PC-9 (cell line): ENCODE results near the gene UBN2.

Experiments
- CTCF ChIP-seq: fragments of 200-600 bp; sonication (generic); conservative IDR thresholded peaks from 2 replicates; pipeline ENCODE4 v1.6.1; 2017; ENCODE audit warnings: mixed run types, antibody characterized with exemption, mild to moderate bottlenecking, moderate library complexity
- EZH2 ChIP-seq: fragments of 200-600 bp; sonication (generic); IDR thresholded peaks from 2 replicates; pipeline ENCODE4 v1.8.0; 2017; ENCODE audit warnings: antibody characterized with exemption, low read depth

GRCh38 chr7:139254728-139255127, 23.7 kb downstream of the UBN2 start:
- TF ChIP-seq CTCF: no peak
- no peak for TF ChIP-seq EZH2
